DMS79 (cell line): ENCODE data around the gene EPHB4.

Experiments used
- DNase-seq: peaks from one replicate; lab custom pipeline; 2025; lab: John Stamatoyannopoulos, UW

The EPHB4 gene

GRCh38 chr7:100854146-100854895 lies 27.0 kb upstream of the EPHB4 start:
- no peak for DNase-seq

GRCh38 chr7:100852048-100852872 lies 24.9 kb upstream of the EPHB4 start, which contains the start of gene SLC12A9:
TSS of gene SLC12A9 (plus strand) at chr7:100852713. CDS start at chr7:100854198, 1,485 bp downstream.
- peak; percentile 90 for DNase-seq

- DNase-seq = no peak
These were observed 20.0 kb upstream of the EPHB4 start for GRCh38 chr7:100847360-100847759.

GRCh38 chr7:100840470-100841100 lies 13.3 kb upstream of the EPHB4 start:
- DNase-seq = no peak

- no peak for DNase-seq
These were observed 12.0 kb upstream of the EPHB4 start for GRCh38 chr7:100839361-100839760.

- DNase-seq = no peak
These were observed 9.9 kb upstream of the EPHB4 start for GRCh38 chr7:100837099-100837836.

- DNase-seq = no peak
These were observed 9.4 kb upstream of the EPHB4 start for GRCh38 chr7:100836812-100837098.

GRCh38 chr7:100835903-100836811 lies 8.8 kb upstream of the EPHB4 start:
- DNase-seq = no peak

GRCh38 chr7:100832281-100832633 lies 4.9 kb upstream of the EPHB4 start:
- no peak for DNase-seq

- DNase-seq = no peak
These were observed 3.1 kb upstream of the EPHB4 start for GRCh38 chr7:100830396-100830795.

- no peak for DNase-seq
These were observed 1.9 kb upstream of the EPHB4 start for GRCh38 chr7:100829150-100829716.

- DNase-seq = no peak
These were observed 601 bp downstream of the EPHB4 start for GRCh38 chr7:100826514-100827329.

GRCh38 chr7:100825751-100826513 lies 1.4 kb downstream of the EPHB4 start:
- peak; percentile 5 for DNase-seq

GRCh38 chr7:100825215-100825671 lies 2.1 kb downstream of the EPHB4 start:
- no peak for DNase-seq

- DNase-seq = no peak
These were observed 2.7 kb downstream of the EPHB4 start for GRCh38 chr7:100824499-100825214.

GRCh38 chr7:100823534-100823933 lies 3.8 kb downstream of the EPHB4 start:
- no peak for DNase-seq

GRCh38 chr7:100823140-100823525 lies 4.2 kb downstream of the EPHB4 start:
- no peak for DNase-seq
